Spleen (tissue), 7 donors: ENCODE measurements around the gene DMRTA2.

Source experiments
- POLR2A ChIP-seq, 3 donors: fragments of 450-650 bp; IDR thresholded peaks; one replicate each; pipeline ENCODE4 v1.5.1; 2017; ENCODE audit warnings: antibody characterized with exemption in 3 of 3, mild to moderate bottlenecking in 1 of 3
- TF ChIP-seq, protein P1 (sequence below), 11 experiments: fragments of 200-600 bp in 7 of 11; fragments of 450-650 bp in 4 of 11; sonication (generic) in 4 of 11; IDR thresholded peaks in 8 of 11; conservative IDR thresholded peaks in 3 of 11; 1 replicate in 7 of 11; 2 replicates in 4 of 11; pipeline versions ENCODE4 v1.4.0 to v1.8.0; 2016 to 2021; ENCODE audit warnings: antibody characterized with exemption in 11 of 11, inconsistent platforms in 4 of 11, mild to moderate bottlenecking in 1 of 11
- donor health status: DM: no; HTN: no; CAD: no; lungs with moderate emphysema.
- donor health status: DM: no; HTN: no; CAD: no.
- donor health status: DM: no; HTN: no; CAD: no.

DNA sequence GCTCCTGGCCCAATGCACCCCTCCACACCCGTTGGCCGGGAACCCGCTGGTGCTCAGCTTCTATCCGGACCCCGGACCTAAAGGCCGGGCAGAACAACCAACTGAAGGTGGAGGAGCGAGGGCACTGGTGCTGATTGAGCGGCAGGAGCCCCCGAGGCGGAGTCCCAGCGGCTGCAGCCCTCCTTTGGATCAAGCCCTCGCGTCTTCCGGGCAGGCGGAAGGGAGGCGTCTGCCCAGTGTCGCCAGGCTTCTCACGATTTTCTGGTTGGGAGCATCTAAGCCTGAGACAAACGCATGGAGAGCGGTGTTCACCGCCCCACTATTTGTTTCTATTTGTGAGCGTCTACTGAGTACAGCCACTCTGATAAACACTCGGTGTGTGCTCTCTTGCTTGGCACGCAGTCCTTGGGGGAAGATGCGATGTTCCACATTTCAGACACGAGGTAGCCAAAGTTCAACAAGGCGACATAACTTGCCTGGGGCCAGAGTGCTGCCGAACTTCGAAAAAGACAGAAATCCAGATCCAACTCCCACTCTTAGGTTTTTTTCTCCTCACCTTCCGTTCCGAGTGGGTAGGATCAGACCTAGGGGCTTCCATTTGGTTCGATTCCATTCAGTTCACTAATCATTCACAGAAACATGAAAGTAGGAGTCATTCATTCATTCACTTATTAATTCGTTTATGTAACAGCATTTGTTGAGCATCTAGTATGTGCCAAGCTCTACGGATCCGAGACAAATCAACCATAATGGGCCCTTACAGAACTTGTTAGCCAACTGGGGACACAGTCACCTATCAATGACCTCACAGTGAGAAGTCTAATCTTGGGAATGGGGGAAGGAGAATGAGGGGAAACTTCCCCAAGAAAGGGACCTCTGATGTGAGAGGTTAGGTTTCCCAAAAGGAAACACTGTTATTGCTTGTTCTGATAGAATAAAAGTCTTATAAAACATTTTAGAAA, 4.9 kb upstream of the DMRTA2 start:
- TF ChIP-seq, protein P1, sequence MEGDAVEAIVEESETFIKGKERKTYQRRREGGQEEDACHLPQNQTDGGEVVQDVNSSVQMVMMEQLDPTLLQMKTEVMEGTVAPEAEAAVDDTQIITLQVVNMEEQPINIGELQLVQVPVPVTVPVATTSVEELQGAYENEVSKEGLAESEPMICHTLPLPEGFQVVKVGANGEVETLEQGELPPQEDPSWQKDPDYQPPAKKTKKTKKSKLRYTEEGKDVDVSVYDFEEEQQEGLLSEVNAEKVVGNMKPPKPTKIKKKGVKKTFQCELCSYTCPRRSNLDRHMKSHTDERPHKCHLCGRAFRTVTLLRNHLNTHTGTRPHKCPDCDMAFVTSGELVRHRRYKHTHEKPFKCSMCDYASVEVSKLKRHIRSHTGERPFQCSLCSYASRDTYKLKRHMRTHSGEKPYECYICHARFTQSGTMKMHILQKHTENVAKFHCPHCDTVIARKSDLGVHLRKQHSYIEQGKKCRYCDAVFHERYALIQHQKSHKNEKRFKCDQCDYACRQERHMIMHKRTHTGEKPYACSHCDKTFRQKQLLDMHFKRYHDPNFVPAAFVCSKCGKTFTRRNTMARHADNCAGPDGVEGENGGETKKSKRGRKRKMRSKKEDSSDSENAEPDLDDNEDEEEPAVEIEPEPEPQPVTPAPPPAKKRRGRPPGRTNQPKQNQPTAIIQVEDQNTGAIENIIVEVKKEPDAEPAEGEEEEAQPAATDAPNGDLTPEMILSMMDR (IDR thresholded peaks at IDR 0.05 in 8 of 11, conservative IDR thresholded peaks at IDR 0.05 in 3 of 11): no peak
- no peak for TF ChIP-seq POLR2A (IDR thresholded peaks at IDR 0.05)
